Fibroblast of lung (primary cell): ENCODE measurements around the gene HBP1. TPM values are rescaled to one million over a fixed set of nuclear protein-coding genes. Genes with fewer than 3 reads are reported as not detected.

ENCODE experiments used
- DNase-seq, 2 donors: peaks; one replicate each; pipeline versions ENCODE4 v3.0.0 to v3.0.0-alpha.2; 2010; ENCODE audit warnings: low read depth in 2 of 2
- H2AFZ ChIP-seq: 2 replicates; pipeline ENCODE4 v1.5.1; 2012; ENCODE audit warnings: low read length, control low read depth, inconsistent platforms
- H3K27ac ChIP-seq: 2 replicates; pipeline ENCODE4 v1.5.1; 2011; ENCODE audit warnings: low read length, control low read depth; ENCODE audit not compliant: insufficient read depth
- H3K27me3 ChIP-seq: 2 replicates; pipeline ENCODE4 v1.5.1; 2011; ENCODE audit warnings: mild to moderate bottlenecking, low read length; ENCODE audit not compliant: control insufficient read depth, insufficient read depth
- H3K36me3 ChIP-seq: 2 replicates; pipeline ENCODE4 v1.5.1; 2011; ENCODE audit warnings: low read length; ENCODE audit not compliant: control insufficient read depth, insufficient read depth
- H3K4me1 ChIP-seq: 2 replicates; pipeline ENCODE4 v1.5.1; 2011; ENCODE audit warnings: low read length; ENCODE audit not compliant: control insufficient read depth, insufficient read depth; ENCODE audit errors: extremely low read depth
- H3K4me2 ChIP-seq: 2 replicates; pipeline ENCODE4 v1.5.1; 2011; ENCODE audit warnings: low read length, control low read depth; ENCODE audit not compliant: insufficient read depth; ENCODE audit errors: extremely low read depth
- H3K4me3 ChIP-seq, 4 experiments: fragments of 200-600 bp in 1 of 4; sonication (generic) in 1 of 4; replicated peaks in 1 of 4; 2 replicates each; pipeline ENCODE4 v1.5.1; 2011 to 2016; ENCODE audit warnings: low read length in 4 of 4, low read depth in 3 of 4, mild to moderate bottlenecking in 3 of 4, control low read depth in 2 of 4, inconsistent platforms in 1 of 4, mixed read lengths in 1 of 4; ENCODE audit not compliant: insufficient read depth in 1 of 4; ENCODE audit errors: control extremely low read depth in 1 of 4
- H3K79me2 ChIP-seq: 2 replicates; pipeline ENCODE4 v1.5.1; 2012; ENCODE audit warnings: mild to moderate bottlenecking, low read length, inconsistent platforms; ENCODE audit not compliant: control insufficient read depth, insufficient read depth
- H3K9ac ChIP-seq: 2 replicates; pipeline ENCODE4 v1.5.1; 2011; ENCODE audit warnings: mild to moderate bottlenecking, low read length, control low read depth; ENCODE audit not compliant: insufficient read depth
- H3K9me3 ChIP-seq: 2 replicates; pipeline ENCODE4 v1.5.1; 2012; ENCODE audit warnings: low read depth, low read length; ENCODE audit not compliant: control insufficient read depth, insufficient read depth
- H4K20me1 ChIP-seq: 2 replicates; pipeline ENCODE4 v1.5.1; 2011; ENCODE audit warnings: low read length; ENCODE audit not compliant: control insufficient read depth, insufficient read depth; ENCODE audit errors: extremely low read depth
- CTCF ChIP-seq, 2 donors: IDR thresholded peaks in 1 of 2; conservative IDR thresholded peaks in 1 of 2; 1 replicate in 1 of 2; 2 replicates in 1 of 2; pipeline ENCODE4 v1.5.1; 2011 to 2012; ENCODE audit warnings: low read length in 2 of 2, control low read depth in 1 of 2, inconsistent platforms in 1 of 2, low read depth in 1 of 2, mild to moderate bottlenecking in 1 of 2
- EZH2 ChIP-seq: IDR thresholded peaks from 2 replicates; pipeline ENCODE4 v1.5.1; 2012; ENCODE audit warnings: low read length, control low read depth, mild to moderate bottlenecking; ENCODE audit errors: missing control alignments
- polyA minus RNA-seq: library from RNA; depleted of rRNA, polyadenylated mRNA; stranded (reverse); fragments of >200 nt; gene quantifications from 2 replicates; pipeline ENCODE4 v1.2.3, GENCODE V29; 2011; ENCODE audit warnings: low replicate concordance
- polyA plus RNA-seq, 2 donors: library from polyadenylated mRNA; depleted of rRNA in 1 of 2; stranded (reverse) in 1 of 2; unstranded in 1 of 2; fragments of >200 nt; gene quantifications; 2 replicates each; pipeline ENCODE4 v1.2.1, GENCODE V29; 2011 to 2012; ENCODE audit warnings: missing spikeins in 1 of 2
- total RNA-seq: library from RNA; depleted of rRNA; stranded (reverse); fragments of >200 nt; gene quantifications from 2 replicates; pipeline ENCODE4 v1.2.1, GENCODE V29; 2014

The HBP1 gene
- total RNA-seq = 122 and 127 TPM in 2 replicates
- polyA plus RNA-seq = 41.7 and 72.9 TPM in 2 replicates
- polyA plus RNA-seq (2012) = 26.6 and 36.1 TPM in 2 replicates
- polyA minus RNA-seq = 19.0 and 28.8 TPM in 2 replicates

GRCh38 chr7:107168233-107169119 lies at the start of gene HBP1:
Gene HBP1 (plus strand): TSS chr7:107169003. CDS start chr7:107179894, 10,891 bp downstream.
- Histone ChIP-seq H3K27me3 (no peaks in the 10 kb centered on the region), H3K27ac (peak within 1 kb of the TSS; percentile 97), H3K79me2 (peaks cover 31% of the 10 kb centered on the region), H4K20me1 (peaks cover 3% of the 10 kb centered on the region), H3K4me3 (peak within 1 kb of the TSS; percentile 81 to 93 (median 84)), H3K4me2 (peak within 1 kb of the TSS; percentile 100), H2AFZ (peak within 1 kb of the TSS; percentile 84), H3K36me3 (no peaks in the 10 kb centered on the region), H3K9me3 (no peaks in the 10 kb centered on the region), H3K4me1 (no peaks in the 10 kb centered on the region), H3K9ac (peak within 1 kb of the TSS; percentile 94)
- TF ChIP-seq EZH2 (no peak), CTCF (conservative IDR thresholded peaks at IDR 0.05 in 1 of 2, IDR thresholded peaks at IDR 0.05 in 1 of 2; ENCODE audit: low read depth in 1 of 2, low read length in 2 of 2) (no peak)
- peak; percentile 100 for DNase-seq

GRCh38 chr7:107119376-107120105 lies 49.3 kb upstream of the HBP1 start:
- TF ChIP-seq CTCF (conservative IDR thresholded peaks at IDR 0.05 in 1 of 2, IDR thresholded peaks at IDR 0.05 in 1 of 2; ENCODE audit: low read depth in 1 of 2, low read length in 2 of 2) = no peak
- TF ChIP-seq EZH2 = no peak
- DNase-seq = peak in 1 of 2 donors; percentile 34
- H3K4me1 ChIP-seq = peaks cover 4% of the 10 kb centered on the region

GRCh38 chr7:107122486-107122911 lies 46.3 kb upstream of the HBP1 start:
- Histone ChIP-seq H3K9ac (no peak overlapping the region), H3K79me2 (no peaks in the 10 kb centered on the region), H3K27ac (no peak overlapping the region), H3K4me3 (no peak overlapping the region), H3K36me3 (no peaks in the 10 kb centered on the region), H3K9me3 (no peaks in the 10 kb centered on the region), H2AFZ (peak overlapping the region; percentile 39), H4K20me1 (no peaks in the 10 kb centered on the region), H3K27me3 (no peaks in the 10 kb centered on the region), H3K4me1 (peaks cover 4% of the 10 kb centered on the region), H3K4me2 (no peak overlapping the region)
- peak in 1 of 2 donors; percentile 90 for DNase-seq
- TF ChIP-seq EZH2 (no peak), CTCF (conservative IDR thresholded peaks at IDR 0.05 in 1 of 2, IDR thresholded peaks at IDR 0.05 in 1 of 2; ENCODE audit: low read depth in 1 of 2, low read length in 2 of 2) (no peak)

More at GRCh38 chr7:107119376-107120105, 49.3 kb upstream of the HBP1 start:
- H4K20me1 ChIP-seq = no peaks in the 10 kb centered on the region
- H3K27me3 ChIP-seq = no peaks in the 10 kb centered on the region
- H3K9ac ChIP-seq = no peak overlapping the region
- no peaks in the 10 kb centered on the region for H3K9me3 ChIP-seq
- no peaks in the 10 kb centered on the region for H3K36me3 ChIP-seq
- no peaks in the 10 kb centered on the region for H3K79me2 ChIP-seq
- no peak overlapping the region for H3K4me3 ChIP-seq
- H3K27ac ChIP-seq = no peak overlapping the region
- H2AFZ ChIP-seq = no peak overlapping the region
- no peak overlapping the region for H3K4me2 ChIP-seq
